HEK293 (cell line): Measurements from ENCODE around the gene ECSIT.

Experiments
- CTCF ChIA-PET: fragments of 350-600 bp; formaldehyde crosslinking; extraction: SDS; loops from one replicate; lab custom pipeline; 2021; ENCODE audit warnings: antibody characterized with exemption; lab: Yijun Ruan, JAX
- POLR2A ChIA-PET: fragments of 300-600 bp; formaldehyde crosslinking; extraction: SDS; loops from one replicate; lab custom pipeline; 2020; ENCODE audit warnings: antibody characterized with exemption, inconsistent platforms; lab: Yijun Ruan, JAX
- H3K27ac ChIP-seq: fragments of 200-500 bp; sonication (Bioruptor generic); 2 replicates; pipeline ENCODE4 v1.5.1; 2014; ENCODE audit warnings: low read depth, low read length, control low read depth, inconsistent platforms; ENCODE audit errors: extremely low read depth
- H3K36me3 ChIP-seq, 2 experiments: fragments of 200-500 bp in 1 of 2; sonication (Bioruptor generic) in 1 of 2; 1 replicate in 1 of 2; 2 replicates in 1 of 2; pipeline ENCODE4 v1.5.1; 2014 to 2017; ENCODE audit warnings: inconsistent platforms in 2 of 2, low read length in 2 of 2; ENCODE audit not compliant: control insufficient read depth in 2 of 2, insufficient read depth in 1 of 2
- H3K4me1 ChIP-seq: fragments of 200-500 bp; sonication (Bioruptor generic); 2 replicates; pipeline ENCODE4 v1.5.1; 2014; ENCODE audit warnings: mild to moderate bottlenecking, low read length, inconsistent platforms; ENCODE audit not compliant: control insufficient read depth, insufficient read depth
- H3K4me3 ChIP-seq: 2 replicates; pipeline ENCODE4 v1.5.1; 2011; ENCODE audit warnings: low read depth, mild to moderate bottlenecking, control low read depth, low read length, moderate library complexity
- H3K9me3 ChIP-seq: fragments of 200-500 bp; sonication (Bioruptor generic); 2 replicates; pipeline ENCODE4 v1.5.1; 2014; ENCODE audit warnings: low read depth, low read length, inconsistent platforms; ENCODE audit not compliant: control insufficient read depth, insufficient read depth
- GLIS1 ChIP-seq: fragments of 450-650 bp; formaldehyde crosslinking; IDR thresholded peaks from 2 replicates; pipeline ENCODE4 v1.5.1; 2016; ENCODE audit warnings: missing biosample characterization, missing genetic modification characterization
- IKZF3 ChIP-seq: fragments of 450-650 bp; IDR thresholded peaks from 2 replicates; pipeline ENCODE4 v1.5.0; 2018; ENCODE audit warnings: missing biosample characterization, mild to moderate bottlenecking, missing genetic modification characterization, moderate library complexity
- SETDB1 ChIP-seq: IDR thresholded peaks from one replicate; pipeline ENCODE4 v1.6.1; 2017; ENCODE audit warnings: mild to moderate bottlenecking, low read length, moderate library complexity, mixed read lengths; ENCODE audit not compliant: insufficient read length
- WT1 ChIP-seq: fragments of 450-650 bp; formaldehyde crosslinking; IDR thresholded peaks from 2 replicates; pipeline ENCODE4 v1.5.1; 2016; ENCODE audit warnings: missing biosample characterization, missing genetic modification characterization
- ZBTB20 ChIP-seq: fragments of 450-650 bp; formaldehyde crosslinking; IDR thresholded peaks from 2 replicates; pipeline ENCODE4 v1.5.1; 2016; ENCODE audit warnings: missing biosample characterization, missing genetic modification characterization
- ZBTB48 ChIP-seq: fragments of 450-650 bp; formaldehyde crosslinking; IDR thresholded peaks from 2 replicates; pipeline ENCODE4 v1.5.1; 2016; ENCODE audit warnings: missing biosample characterization, missing genetic modification characterization
- ZFP41 ChIP-seq: fragments of 450-650 bp; formaldehyde crosslinking; IDR thresholded peaks from 2 replicates; pipeline ENCODE4 v1.5.1; 2016; ENCODE audit warnings: missing biosample characterization, missing genetic modification characterization, borderline replicate concordance
- ZNF133 ChIP-seq: fragments of 450-650 bp; formaldehyde crosslinking; IDR thresholded peaks from 2 replicates; pipeline ENCODE4 v1.5.1; 2016; ENCODE audit warnings: missing biosample characterization, missing genetic modification characterization
- ZNF138 ChIP-seq: fragments of 450-650 bp; formaldehyde crosslinking; IDR thresholded peaks from 2 replicates; pipeline ENCODE4 v1.5.1; 2016; ENCODE audit warnings: missing biosample characterization, missing genetic modification characterization, borderline replicate concordance
- ZNF366 ChIP-seq: fragments of 450-650 bp; formaldehyde crosslinking; conservative IDR thresholded peaks from 2 replicates; pipeline ENCODE4 v1.5.1; 2016; ENCODE audit warnings: missing biosample characterization, missing genetic modification characterization
- ZNF394 ChIP-seq: fragments of 450-650 bp; formaldehyde crosslinking; IDR thresholded peaks from 2 replicates; pipeline ENCODE4 v1.5.1; 2016; ENCODE audit warnings: missing biosample characterization, missing genetic modification characterization, mild to moderate bottlenecking, moderate library complexity, borderline replicate concordance
- ZNF416 ChIP-seq: fragments of 450-650 bp; formaldehyde crosslinking; IDR thresholded peaks from 2 replicates; pipeline ENCODE4 v1.5.1; 2016; ENCODE audit warnings: missing biosample characterization, missing genetic modification characterization
- ZNF529 ChIP-seq: fragments of 450-650 bp; formaldehyde crosslinking; IDR thresholded peaks from 2 replicates; pipeline ENCODE4 v1.5.1; 2017; ENCODE audit warnings: missing genetic modification characterization, missing biosample characterization; ENCODE audit not compliant: insufficient replicate concordance
- ZNF555 ChIP-seq: fragments of 450-650 bp; formaldehyde crosslinking; conservative IDR thresholded peaks from 2 replicates; pipeline ENCODE4 v1.5.1; 2017; ENCODE audit warnings: missing biosample characterization, mild to moderate bottlenecking, missing genetic modification characterization, inconsistent platforms
- ZNF596 ChIP-seq: fragments of 450-650 bp; IDR thresholded peaks from 2 replicates; pipeline ENCODE4 v1.5.0; 2018; ENCODE audit warnings: missing biosample characterization, mild to moderate bottlenecking, missing genetic modification characterization, moderate library complexity
- ZNF600 ChIP-seq: fragments of 450-650 bp; formaldehyde crosslinking; IDR thresholded peaks from 2 replicates; pipeline ENCODE4 v1.5.1; 2016; ENCODE audit warnings: missing biosample characterization, missing genetic modification characterization
- ZNF626 ChIP-seq: fragments of 450-650 bp; sonication (Bioruptor Pico); formaldehyde crosslinking; IDR thresholded peaks from 2 replicates; pipeline ENCODE4 v1.5.1; 2018; ENCODE audit warnings: missing biosample characterization, missing genetic modification characterization, inconsistent platforms
- ZNF707 ChIP-seq: fragments of 450-650 bp; formaldehyde crosslinking; IDR thresholded peaks from 2 replicates; pipeline ENCODE4 v1.5.1; 2016; ENCODE audit warnings: missing biosample characterization, missing genetic modification characterization
- ZNF768 ChIP-seq: fragments of 450-650 bp; formaldehyde crosslinking; IDR thresholded peaks from 2 replicates; pipeline ENCODE4 v1.5.1; 2018; ENCODE audit warnings: missing biosample characterization, mild to moderate bottlenecking, missing genetic modification characterization
- ZNF830 ChIP-seq: fragments of 450-650 bp; IDR thresholded peaks from 2 replicates; pipeline ENCODE4 v1.5.0; 2018; ENCODE audit warnings: missing biosample characterization, missing genetic modification characterization, low read depth, mild to moderate bottlenecking, moderate library complexity
- TF ChIP-seq, protein P1 (sequence below): fragments of 450-650 bp; formaldehyde crosslinking; IDR thresholded peaks from 2 replicates; pipeline ENCODE4 v1.5.1; 2016; ENCODE audit warnings: missing biosample characterization, missing genetic modification characterization
- TF ChIP-seq, protein P2 (sequence below): fragments of 450-650 bp; formaldehyde crosslinking; IDR thresholded peaks from 2 replicates; pipeline ENCODE4 v1.5.1; 2016; ENCODE audit warnings: missing biosample characterization, missing genetic modification characterization
- TF ChIP-seq, protein P3 (sequence below): fragments of 450-650 bp; formaldehyde crosslinking; IDR thresholded peaks from 2 replicates; pipeline ENCODE4 v1.5.1; 2016; ENCODE audit warnings: missing biosample characterization, missing genetic modification characterization
- TF ChIP-seq, protein P4 (sequence below): fragments of 450-650 bp; formaldehyde crosslinking; IDR thresholded peaks from 2 replicates; pipeline ENCODE4 v1.5.1; 2016; ENCODE audit warnings: missing biosample characterization, missing genetic modification characterization

The ECSIT gene

DNA sequence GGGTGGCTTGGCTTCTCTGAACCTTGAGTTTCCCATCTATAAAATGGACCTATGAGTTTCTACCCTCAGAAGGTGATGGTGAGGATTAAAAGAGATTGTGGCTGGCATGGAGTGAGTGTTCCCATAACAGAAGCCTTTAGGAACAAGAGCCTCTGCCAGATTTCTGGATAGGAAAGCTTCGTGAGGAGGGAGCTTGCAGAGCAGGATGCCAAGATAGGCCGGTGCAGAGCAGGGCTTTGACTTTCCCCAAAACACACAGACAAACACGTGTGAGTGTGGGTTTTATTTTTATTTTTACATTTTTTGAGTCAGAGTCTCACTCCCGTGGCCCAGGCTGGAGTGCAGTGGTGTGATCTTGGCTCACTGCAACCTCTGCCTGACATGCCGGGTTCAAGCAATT lies 6.0 kb upstream of the ECSIT start:
- Histone ChIP-seq H3K27ac (no peak overlapping the region), H3K4me3 (no peak overlapping the region), H3K36me3 (no peaks in the 10 kb centered on the region), H3K9me3 (no peaks in the 10 kb centered on the region), H3K4me1 (no peaks in the 10 kb centered on the region)
- TF ChIP-seq, protein P1, sequence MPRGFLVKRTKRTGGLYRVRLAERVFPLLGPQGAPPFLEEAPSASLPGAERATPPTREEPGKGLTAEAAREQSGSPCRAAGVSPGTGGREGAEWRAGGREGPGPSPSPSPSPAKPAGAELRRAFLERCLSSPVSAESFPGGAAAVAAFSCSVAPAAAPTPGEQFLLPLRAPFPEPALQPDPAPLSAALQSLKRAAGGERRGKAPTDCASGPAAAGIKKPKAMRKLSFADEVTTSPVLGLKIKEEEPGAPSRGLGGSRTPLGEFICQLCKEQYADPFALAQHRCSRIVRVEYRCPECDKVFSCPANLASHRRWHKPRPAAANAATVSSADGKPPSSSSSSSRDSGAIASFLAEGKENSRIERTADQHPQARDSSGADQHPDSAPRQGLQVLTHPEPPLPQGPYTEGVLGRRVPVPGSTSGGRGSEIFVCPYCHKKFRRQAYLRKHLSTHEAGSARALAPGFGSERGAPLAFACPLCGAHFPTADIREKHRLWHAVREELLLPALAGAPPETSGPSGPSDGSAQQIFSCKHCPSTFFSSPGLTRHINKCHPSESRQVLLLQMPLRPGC, result no peak
- TF ChIP-seq ZNF555 (tag by site-specific recombination) (peak; percentile 49), ZNF596 (tag by site-specific recombination) (no peak), ZFP41 (tag by site-specific recombination) (no peak), ZNF707 (tag by site-specific recombination) (no peak), ZNF529 (tag by site-specific recombination) (no peak), ZNF768 (tag by site-specific recombination) (no peak), ZBTB48 (tag by site-specific recombination) (no peak), WT1 (tag by site-specific recombination) (no peak), GLIS1 (tag by site-specific recombination) (no peak), ZBTB20 (tag by site-specific recombination) (no peak), ZNF416 (no peak), ZNF138 (tag by site-specific recombination) (no peak), ZNF626 (no peak), SETDB1 (no peak), ZNF394 (tag by site-specific recombination) (no peak; the same call in 1 of the 2 replicates), ZNF830 (tag by site-specific recombination) (no peak), ZNF366 (tag by site-specific recombination) (peak; percentile 31), ZNF133 (tag by site-specific recombination) (no peak), ZNF600 (tag by site-specific recombination) (peak; percentile 25; the same call in 1 of the 2 replicates), IKZF3 (tag by site-specific recombination) (no peak)
- TF ChIP-seq, protein P2, sequence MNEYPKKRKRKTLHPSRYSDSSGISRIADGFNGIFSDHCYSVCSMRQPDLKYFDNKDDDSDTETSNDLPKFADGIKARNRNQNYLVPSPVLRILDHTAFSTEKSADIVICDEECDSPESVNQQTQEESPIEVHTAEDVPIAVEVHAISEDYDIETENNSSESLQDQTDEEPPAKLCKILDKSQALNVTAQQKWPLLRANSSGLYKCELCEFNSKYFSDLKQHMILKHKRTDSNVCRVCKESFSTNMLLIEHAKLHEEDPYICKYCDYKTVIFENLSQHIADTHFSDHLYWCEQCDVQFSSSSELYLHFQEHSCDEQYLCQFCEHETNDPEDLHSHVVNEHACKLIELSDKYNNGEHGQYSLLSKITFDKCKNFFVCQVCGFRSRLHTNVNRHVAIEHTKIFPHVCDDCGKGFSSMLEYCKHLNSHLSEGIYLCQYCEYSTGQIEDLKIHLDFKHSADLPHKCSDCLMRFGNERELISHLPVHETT (tag by site-specific recombination), result no peak
- TF ChIP-seq, protein P3, sequence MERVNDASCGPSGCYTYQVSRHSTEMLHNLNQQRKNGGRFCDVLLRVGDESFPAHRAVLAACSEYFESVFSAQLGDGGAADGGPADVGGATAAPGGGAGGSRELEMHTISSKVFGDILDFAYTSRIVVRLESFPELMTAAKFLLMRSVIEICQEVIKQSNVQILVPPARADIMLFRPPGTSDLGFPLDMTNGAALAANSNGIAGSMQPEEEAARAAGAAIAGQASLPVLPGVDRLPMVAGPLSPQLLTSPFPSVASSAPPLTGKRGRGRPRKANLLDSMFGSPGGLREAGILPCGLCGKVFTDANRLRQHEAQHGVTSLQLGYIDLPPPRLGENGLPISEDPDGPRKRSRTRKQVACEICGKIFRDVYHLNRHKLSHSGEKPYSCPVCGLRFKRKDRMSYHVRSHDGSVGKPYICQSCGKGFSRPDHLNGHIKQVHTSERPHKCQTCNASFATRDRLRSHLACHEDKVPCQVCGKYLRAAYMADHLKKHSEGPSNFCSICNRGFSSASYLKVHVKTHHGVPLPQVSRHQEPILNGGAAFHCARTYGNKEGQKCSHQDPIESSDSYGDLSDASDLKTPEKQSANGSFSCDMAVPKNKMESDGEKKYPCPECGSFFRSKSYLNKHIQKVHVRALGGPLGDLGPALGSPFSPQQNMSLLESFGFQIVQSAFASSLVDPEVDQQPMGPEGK, result no peak
- TF ChIP-seq, protein P4, sequence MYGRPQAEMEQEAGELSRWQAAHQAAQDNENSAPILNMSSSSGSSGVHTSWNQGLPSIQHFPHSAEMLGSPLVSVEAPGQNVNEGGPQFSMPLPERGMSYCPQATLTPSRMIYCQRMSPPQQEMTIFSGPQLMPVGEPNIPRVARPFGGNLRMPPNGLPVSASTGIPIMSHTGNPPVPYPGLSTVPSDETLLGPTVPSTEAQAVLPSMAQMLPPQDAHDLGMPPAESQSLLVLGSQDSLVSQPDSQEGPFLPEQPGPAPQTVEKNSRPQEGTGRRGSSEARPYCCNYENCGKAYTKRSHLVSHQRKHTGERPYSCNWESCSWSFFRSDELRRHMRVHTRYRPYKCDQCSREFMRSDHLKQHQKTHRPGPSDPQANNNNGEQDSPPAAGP (tag by site-specific recombination), result no peak
- POLR2A ChIA-PET, result no interaction called here
- CTCF ChIA-PET, result no interaction called here
